KG1 (cell line): ENCODE results near the gene TMEM151A.
"Not testable (repeated sequence)": the region's sequence is repeated elsewhere in the genome, so short reads cannot be mapped to it uniquely, and the experiment has no call there.

ENCODE experiments used
- DNase-seq: peaks from one replicate; lab custom pipeline; 2025; lab: John Stamatoyannopoulos, UW

Gene TMEM151A

DNA sequence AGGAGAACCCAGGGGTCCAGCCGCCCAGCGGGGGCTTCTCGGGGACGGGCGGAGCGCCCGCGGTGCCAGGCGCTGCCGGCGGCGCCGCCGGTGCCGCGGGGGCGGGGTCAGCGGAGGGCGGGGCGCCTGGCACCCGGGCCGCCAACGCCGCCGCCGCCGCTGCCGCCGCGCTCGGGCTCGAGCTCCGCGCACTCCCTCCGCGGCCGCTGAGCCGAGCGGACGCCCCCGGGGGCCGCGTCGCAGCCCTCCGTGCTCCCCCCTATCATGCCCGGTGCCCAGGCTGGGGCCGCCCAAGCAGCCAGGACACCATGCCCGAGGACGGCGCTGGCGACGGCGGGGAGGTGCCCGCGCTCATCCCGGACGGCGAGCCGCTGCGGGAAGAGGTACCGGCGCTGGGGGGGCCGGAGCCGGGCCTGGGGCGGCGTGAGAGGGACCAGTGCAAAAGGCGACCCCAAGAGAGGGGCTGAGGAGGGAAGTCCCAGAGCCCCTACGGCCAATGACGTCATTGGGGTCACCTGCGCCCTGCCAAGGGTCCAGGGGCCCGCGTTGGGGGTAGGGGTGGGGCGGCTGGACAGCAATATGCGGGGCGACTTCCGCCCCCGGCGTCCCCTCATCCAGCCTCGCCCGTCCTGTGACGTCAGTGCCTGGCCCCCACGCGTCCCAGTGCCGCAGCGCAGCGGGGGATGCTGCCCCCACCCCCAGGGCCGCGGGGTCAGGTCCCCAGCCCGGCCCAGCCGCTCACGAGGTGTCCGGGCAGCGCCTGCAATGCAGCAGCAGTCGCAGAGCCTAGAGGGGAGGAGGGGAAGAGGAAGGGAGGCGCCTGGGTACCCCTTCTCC lies at the start of gene TMEM151A:
Gene TMEM151A (plus strand): TSS at position 189 of the 837 bp plus-strand sequence. CDS start 120 bp downstream, at position 309.
- no peak for DNase-seq

DNA sequence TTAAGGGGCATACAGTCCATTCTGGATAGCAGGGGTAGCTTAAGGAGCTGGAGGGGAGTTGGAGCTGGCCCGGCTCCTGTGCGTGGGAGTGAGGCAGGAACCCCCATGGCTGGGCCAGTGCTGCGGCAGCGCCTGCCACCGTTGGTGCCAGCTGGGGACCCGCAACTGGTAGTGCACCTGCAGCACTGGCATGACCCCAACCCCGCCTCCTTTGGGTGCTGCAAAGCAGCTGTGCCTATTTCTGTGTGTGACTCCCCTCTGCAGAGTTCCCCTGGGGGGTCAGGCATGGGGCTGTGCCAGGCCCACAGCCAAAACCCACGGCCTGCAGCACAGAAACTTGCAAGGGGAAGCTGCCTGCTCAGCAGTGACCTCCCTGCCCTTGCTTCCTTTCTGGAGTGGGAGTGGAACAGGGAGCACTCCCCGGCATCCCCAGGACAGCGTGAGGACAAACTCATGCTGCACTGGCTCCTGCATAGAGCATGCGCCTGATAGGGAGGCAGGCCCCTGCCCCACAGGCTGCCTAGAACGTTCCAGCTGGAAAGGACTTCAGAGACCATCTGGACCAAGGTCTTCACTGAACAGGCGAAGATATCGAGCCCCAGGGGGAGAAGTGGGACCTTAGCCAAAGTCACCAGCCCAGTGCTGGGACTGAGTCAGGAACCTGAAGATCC lies 49.5 kb upstream of the TMEM151A start:
- no peak for DNase-seq

DNA sequence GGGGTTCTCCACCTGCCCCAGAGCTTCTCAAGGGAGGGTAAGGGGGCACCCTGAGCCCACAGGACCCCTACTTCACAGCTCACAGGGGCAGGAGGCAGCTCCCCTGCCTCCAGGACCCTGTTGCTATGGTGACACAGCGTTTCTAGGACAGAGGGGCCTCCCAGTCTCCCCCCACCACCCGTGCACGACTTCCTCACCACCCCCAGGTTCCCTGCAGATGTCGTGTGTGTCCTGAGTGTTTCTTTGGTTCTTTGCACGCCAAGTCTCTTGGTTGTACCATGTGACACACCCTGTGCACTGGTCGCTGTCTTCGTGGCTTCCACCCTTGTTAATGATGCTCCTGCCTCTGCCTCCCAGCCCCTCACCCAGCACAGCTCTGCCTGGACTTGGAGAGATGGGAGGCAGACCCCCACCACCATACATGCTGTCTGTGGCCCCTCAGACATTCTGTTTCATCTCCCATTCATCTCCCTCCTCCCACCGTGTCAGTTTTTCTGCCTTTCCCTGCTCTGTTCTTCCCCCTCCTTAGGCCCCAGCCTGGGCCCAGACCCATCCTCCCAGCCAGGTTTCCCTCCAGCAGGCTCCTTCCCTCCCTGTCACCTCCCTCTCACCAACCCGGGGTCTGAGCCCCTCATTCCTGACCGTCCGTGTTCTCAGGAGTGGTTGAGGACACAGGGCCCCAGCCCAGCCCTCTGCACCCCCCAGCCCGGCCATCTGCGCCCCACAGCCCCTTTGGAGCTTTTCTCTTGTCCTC lies 47.7 kb upstream of the TMEM151A start:
- DNase-seq: no peak

DNA sequence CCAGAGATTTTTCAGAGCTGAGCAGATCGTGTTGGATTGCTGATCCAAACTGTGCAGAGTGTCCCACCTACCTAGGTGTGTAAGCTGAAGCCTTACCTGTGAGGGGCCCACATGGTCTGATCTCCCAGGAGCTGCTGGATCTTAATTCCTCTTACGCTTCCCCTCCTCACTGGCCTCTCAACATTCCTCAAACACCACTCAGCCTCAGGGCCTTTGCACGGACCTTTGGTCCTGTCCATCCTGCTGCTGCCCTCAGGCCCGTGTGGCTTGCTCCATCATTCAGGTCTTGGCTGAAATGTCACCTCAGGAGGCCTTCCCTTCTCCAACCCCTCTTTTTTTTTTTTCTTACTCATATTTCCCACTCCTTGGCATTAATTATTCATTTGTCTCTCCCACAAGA lies 44.4 kb upstream of the TMEM151A start:
- no peak for DNase-seq

DNA sequence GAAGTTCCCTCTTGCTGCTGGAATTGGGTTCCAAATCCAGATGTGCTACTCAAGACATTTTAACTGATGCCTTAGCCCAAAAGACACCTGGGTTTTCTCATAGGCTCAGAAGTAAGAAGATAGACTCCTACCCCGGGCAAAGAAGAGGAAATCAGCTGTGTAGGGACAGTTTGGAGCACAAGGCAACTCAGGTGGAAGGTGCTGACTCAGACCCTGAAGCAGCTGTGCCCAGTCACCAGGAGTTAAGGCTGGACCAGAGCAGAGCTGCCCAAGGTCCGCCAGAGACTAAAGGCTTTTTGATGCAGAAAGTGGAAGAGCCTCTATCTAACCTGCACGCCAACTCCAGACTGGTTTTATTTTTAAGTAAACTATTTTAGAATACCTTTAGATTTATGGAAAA lies 43.9 kb upstream of the TMEM151A start:
- no peak for DNase-seq

DNA sequence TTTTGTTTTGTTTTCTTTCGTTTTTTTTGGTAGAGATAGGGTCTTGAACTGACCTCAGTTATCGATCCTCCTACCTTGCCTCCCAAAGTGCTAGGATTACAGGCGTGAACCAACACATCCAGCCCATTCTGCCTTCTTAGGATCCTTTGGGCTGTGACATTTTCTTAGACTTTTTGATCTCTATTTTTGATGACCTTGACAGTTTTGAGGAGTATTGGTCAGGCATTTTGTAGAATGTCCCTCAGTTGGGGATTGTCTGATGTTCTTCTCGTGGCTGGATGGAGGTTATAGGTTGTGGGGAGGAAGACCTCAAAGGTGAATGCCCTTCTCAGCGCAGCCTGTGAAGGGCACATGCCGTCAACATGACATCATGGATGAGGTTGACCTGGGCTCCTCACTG lies 42.8 kb upstream of the TMEM151A start:
- DNase-seq: no peak

DNA sequence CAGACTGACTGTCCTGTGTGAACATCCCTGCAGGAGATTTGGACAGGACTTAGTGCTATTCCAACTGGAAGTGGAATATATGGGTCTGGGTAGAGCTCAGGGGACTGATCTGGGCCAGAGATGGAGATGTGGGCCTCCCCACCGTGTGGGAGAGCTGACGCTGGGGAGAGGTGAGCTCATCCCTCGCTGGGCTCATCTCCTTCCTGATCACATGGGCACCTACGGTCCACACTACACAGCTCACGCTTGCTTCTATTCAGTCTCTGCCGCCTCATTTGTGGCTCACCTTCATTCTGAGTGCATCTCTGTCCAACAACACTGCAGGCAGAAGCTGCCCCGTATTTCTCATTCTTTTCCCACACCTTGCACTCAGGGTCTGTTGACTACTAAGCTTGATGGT lies 39.9 kb upstream of the TMEM151A start:
- DNase-seq: no peak

DNA sequence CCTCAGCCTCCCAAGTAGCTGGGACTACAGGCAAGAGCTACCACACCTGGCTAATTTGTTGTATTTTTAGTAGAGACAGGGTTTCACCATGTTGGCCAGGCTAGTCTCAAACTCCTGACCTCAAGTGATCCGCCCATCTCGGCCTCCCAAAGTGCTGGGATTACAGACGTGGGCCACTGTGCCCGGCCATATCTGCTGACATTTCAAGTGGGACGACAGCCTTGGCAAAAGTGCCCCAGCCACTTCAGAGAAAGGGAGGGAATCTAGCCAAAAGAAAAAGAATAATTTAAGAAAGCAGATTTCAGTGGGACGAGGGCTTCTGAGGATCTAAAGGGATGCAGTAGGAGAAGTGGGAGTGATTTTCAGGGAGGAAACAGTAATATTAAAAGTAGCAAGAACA lies 38.6 kb upstream of the TMEM151A start:
- DNase-seq: not testable (repeated sequence)

DNA sequence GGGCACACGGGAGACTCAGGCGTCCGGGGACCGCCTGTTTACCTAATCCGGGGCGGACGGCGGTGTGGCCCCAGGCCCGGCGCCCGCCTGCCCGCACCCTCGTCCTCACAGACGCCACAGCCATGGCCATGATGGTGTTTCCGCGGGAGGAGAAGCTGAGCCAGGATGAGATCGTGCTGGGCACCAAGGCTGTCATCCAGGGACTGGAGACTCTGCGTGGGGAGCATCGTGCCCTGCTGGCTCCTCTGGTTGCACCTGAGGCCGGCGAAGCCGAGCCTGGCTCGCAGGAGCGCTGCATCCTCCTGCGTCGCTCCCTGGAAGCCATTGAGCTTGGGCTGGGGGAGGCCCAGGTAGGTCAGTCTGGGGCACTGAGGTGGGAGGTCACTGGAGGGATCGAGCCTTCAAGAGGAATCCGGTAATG lies 33.2 kb upstream of the TMEM151A start:
- no peak for DNase-seq

DNA sequence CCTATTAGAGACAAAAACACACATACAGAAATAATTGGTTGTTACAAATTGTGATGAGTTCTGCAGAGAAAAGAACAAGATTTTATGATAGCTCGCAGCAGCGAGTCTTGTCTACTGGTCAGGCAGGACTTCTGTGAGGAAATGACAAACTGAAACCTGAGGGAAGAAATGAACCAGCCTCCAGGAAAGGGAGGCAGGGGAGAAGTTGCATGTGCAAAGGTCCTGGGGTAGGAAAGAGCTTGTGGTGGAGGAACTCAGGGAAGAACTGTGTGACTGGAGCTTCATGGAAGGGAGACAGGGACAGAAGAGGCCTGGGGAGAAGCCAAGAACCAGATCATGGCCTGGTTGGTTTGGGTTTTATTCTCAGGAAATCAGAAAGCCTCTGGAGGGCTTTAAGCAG lies 32.5 kb upstream of the TMEM151A start:
- DNase-seq: no peak

DNA sequence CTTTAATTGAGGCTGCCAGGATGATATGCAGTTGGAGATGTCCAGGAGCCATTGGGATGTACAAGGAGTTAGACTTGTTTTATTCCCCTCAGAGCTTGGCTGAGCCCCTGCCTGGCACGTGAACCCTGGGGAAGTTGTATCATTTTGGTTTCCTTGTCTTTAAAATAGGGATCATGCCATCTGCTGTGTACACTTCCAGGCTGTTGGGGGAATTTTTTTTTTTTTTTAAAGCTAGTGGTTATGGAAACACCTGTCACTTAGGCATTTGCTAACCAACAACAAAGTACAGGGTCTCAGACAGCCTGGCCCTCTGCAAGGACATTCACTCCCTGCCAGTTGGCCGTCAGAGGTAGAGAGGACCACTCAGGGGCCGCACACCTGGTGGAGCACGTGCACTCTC lies 31.7 kb upstream of the TMEM151A start:
- no peak for DNase-seq

DNA sequence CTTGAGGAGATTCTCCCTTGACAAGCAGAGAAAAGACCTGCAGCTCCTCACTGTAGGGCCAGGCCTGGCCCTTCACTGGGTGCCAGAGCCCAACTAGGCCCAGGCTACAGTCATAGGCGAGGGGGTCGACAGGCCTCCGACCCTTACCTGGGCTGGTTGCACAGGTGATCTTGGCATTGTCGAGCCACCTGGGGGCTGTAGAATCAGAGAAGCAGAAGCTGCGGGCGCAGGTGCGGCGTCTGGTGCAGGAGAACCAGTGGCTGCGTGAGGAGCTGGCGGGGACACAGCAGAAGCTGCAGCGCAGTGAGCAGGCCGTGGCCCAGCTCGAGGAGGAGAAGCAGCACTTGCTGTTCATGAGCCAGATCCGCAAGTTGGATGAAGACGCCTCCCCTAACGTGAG lies 30.1 kb upstream of the TMEM151A start:
- no peak for DNase-seq

DNA sequence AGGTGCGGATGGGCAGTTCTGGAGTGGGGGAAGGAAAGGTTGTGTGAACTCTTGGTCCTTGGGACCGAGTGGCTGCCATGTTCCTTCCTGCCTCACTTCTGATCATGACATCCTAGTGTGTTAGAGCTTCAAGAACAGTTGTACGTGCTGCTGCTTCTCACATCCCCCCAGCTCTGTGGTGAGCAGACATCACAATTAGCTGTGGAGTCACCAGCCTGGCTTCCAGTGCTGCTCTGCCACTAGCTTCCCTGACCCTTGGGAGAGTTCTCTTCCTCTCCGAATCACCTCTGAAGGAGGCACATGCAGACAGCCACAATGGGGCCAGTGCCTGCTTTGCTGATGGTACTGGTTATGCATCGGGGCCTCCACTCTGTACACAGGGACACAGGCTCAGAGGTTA lies 29.5 kb upstream of the TMEM151A start:
- DNase-seq: no peak

DNA sequence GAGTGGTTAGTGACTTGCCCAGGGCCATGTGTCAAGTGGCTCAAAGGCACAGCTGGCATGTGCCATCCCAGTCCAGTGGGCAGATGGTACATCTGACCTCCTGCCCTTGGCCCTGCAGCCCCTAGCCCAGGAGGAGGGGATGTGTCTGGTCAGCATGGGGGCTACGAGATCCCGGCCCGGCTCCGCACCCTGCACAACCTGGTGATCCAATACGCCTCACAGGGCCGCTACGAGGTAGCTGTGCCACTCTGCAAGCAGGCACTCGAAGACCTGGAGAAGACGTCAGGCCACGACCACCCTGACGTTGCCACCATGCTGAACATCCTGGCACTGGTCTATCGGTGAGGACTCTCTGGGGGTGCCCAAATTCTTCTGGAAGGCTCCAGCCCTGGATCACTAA lies 29.0 kb upstream of the TMEM151A start:
- no peak for DNase-seq

DNA sequence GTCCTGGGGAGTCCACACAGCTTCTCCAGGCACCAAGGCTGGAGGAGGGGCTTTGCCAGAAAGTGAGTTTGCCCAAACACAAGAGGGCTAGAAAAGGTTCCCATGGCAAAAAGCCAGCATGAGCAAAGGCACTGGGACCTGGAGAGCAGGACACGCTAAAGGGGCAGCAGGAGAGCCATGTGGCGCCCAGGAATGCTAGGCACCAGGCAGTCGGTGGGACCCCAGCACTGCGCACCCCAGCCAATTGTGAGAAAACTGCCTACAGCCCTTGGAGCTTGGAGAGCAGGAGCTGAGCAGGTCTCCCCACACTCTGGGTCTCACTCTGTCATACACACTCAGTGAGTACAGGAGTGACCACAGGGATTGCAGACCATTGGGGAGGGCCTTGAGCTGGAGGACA lies 28.5 kb upstream of the TMEM151A start:
- no peak for DNase-seq

DNA sequence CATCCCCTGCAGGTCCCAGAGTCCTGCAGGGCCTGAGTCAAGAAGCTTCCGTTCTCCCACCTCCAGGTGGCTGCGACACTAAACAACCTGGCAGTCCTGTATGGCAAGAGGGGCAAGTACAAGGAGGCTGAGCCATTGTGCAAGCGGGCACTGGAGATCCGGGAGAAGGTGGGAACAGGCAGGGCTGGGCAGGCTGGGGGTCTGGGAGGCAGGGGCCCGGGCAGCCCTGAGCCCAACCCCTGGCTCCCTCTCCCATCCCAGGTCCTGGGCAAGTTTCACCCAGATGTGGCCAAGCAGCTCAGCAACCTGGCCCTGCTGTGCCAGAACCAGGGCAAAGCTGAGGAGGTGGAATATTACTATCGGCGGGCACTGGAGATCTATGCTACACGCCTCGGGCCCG lies 27.9 kb upstream of the TMEM151A start:
- no peak for DNase-seq

DNA sequence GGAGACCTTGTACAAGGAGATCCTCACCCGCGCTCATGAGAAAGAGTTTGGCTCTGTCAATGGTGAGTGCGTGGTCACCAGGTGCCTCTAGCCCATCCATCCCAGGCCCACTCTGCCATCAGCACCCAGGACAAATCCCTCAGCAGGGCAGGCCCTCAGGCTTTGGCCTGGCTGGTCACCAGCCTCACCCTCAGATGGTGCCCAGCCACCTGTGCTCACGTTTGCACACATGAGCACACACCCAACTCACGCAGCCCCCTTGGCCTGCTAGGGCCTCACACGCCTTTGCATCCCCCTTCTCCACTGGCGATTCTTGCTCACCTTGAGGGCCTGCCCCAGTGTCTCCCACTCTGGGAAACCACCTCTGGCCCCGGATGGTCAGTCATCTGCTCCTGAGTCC lies 27.3 kb upstream of the TMEM151A start:
- DNase-seq: no peak

DNA sequence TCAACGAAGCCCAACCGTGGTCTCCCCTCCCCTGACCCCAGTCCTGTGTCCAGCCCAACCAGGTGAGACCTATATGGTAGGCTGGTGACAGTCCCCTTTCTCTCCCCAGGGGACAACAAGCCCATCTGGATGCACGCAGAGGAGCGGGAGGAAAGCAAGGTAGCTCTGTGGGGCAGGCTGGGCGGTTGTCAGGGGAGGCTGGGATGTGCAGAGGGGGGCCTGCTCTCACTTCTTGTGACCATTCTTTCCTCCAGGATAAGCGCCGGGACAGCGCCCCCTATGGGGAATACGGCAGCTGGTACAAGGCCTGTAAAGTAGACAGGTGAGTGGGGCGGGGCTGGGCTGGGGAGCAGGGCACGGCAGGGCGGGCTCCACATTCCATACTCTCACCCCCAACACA lies 26.8 kb upstream of the TMEM151A start:
- DNase-seq: no peak

DNA sequence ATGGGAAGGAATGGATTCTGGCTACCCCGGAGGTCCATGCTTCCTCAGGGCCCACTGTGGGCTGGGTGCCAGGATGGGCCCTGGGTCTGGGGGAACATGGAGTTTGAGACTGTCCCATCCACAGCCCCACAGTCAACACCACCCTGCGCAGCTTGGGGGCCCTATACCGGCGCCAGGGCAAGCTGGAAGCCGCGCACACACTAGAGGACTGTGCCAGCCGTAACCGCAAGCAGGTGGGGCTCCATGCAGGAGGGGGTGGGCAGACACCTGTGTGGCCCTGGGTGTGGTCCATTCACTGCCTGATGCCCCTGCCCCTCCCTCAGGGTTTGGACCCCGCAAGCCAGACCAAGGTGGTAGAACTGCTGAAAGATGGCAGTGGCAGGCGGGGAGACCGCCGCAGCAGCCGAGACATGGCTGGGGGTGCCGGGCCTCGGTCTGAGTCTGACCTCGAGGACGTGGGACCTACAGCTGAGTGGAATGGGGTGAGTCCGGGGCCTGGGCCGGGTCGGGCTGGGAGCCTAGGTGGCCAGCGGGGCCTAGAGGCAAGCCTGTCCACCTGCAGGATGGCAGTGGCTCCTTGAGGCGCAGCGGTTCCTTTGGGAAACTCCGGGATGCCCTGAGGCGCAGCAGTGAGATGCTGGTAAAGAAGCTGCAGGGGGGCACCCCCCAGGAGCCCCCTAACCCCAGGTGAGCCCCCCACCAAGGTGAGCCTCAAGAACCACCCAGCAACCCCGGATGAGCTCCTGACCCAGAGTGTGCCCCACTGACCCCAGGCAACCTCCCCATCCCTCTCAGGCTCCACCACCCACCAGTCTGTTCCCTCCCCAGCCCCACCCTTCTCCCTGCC lies 25.9 kb upstream of the TMEM151A start:
- no peak for DNase-seq

DNA sequence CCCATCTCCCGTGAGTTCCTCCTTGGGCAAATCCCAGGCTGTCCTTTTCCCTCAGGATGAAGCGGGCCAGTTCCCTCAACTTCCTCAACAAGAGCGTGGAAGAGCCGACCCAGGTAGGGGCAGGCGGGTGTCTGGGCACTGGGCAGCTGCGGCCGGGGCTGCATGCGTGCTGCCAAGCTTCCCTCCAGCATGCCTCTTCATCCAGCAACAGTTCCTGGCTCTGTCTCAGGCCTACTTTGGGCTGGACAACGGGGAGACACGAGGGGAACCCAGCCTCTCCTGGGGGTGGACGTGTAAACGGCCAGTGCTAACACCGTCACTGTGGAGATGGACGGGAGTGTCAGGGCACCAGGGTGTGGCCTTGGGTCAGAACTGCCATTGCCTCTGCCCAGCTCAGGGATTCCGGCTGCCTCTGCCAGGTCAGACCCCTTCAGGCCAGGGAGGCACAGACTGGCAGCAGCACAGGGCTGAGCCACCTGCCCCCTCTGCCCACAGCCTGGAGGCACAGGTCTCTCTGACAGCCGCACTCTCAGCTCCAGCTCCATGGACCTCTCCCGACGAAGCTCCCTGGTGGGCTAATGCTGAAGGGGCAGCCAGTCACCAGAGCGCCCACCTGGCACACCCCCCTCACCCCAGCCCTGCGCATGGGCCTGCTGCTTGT lies 25.2 kb upstream of the TMEM151A start:
- DNase-seq: no peak

DNA sequence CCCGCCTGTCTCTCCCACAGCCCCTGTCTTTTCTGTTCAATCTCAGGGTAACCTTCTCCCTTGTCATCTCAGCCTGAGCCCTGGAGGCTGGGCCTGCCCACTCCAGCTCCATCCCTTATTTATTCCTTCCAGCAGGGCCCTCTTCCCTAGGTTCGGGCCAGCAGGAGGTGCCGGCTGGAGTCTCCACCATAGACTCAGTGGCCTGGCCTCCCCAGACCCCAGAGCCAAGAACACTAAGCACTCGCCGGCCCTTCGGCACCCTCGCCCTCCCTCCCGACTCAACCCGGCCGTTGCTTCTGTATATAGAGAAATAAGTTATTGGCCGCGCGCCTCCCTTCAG lies 24.7 kb upstream of the TMEM151A start:
- no peak for DNase-seq
